NCI-H1105 (cell line): ENCODE measurements around the gene MAGEA12.
A peak's percentile ranks its signal among the peaks of the same experiment; 100 is the strongest.
"Not testable (repeated sequence)": the region's sequence is repeated elsewhere in the genome, so short reads cannot be mapped to it uniquely, and the experiment has no call there.

Source experiments
- DNase-seq: peaks from one replicate; lab custom pipeline; 2025; lab: John Stamatoyannopoulos, UW

The MAGEA12 gene

GRCh38 chrX:152733261-152733975 lies at the start of gene MAGEA12, which contains the start of gene CSAG1:
MAGEA12 (plus strand) TSS chrX:152733757; CDS start chrX:152736162, 2,405 bp downstream.
CSAG1 (minus strand) TSS chrX:152733721; CDS start chrX:152732460, 1,261 bp downstream.
- DNase-seq: peak; percentile 87

GRCh38 chrX:152697952-152698931 lies 35.3 kb upstream of the MAGEA12 start, which contains the start of gene MAGEA3:
MAGEA3 (plus strand) TSS chrX:152698794; CDS start chrX:152700833, 2,039 bp downstream.
- DNase-seq: not testable (repeated sequence)

- not testable (repeated sequence) for DNase-seq
Measured at GRCh38 chrX:152700390-152700789, 33.2 kb upstream of the MAGEA12 start.

- not testable (repeated sequence) for DNase-seq
Measured at GRCh38 chrX:152706500-152706899, 27.1 kb upstream of the MAGEA12 start.

GRCh38 chrX:152709173-152709572 lies 24.4 kb upstream of the MAGEA12 start, which contains the start of gene CSAG2:
CSAG2 (minus strand) TSS chrX:152709273; CDS start chrX:152709112, 161 bp downstream.
- DNase-seq: not testable (repeated sequence)

GRCh38 chrX:152713195-152713594 lies 20.4 kb upstream of the MAGEA12 start:
- not testable (repeated sequence) for DNase-seq

GRCh38 chrX:152713815-152714787 lies 19.5 kb upstream of the MAGEA12 start, which contains the start of gene MAGEA2B:
MAGEA2B (plus strand) TSS chrX:152714628; CDS start chrX:152717107, 2,479 bp downstream.
- not testable (repeated sequence) for DNase-seq

- no peak for DNase-seq
Measured at GRCh38 chrX:152725409-152725808, 8.1 kb upstream of the MAGEA12 start.

- DNase-seq: not testable (repeated sequence)
Measured at GRCh38 chrX:152734143-152734858, 744 bp downstream of the MAGEA12 start.

GRCh38 chrX:152735101-152735500 lies 1.5 kb downstream of the MAGEA12 start:
- no peak for DNase-seq

- no peak for DNase-seq
Measured at GRCh38 chrX:152735860-152736511, 2.4 kb downstream of the MAGEA12 start.

GRCh38 chrX:152736528-152736927 lies 3.0 kb downstream of the MAGEA12 start:
- DNase-seq: not testable (repeated sequence)

- DNase-seq: no peak
Measured at GRCh38 chrX:152738560-152738959, 5.0 kb downstream of the MAGEA12 start.

GRCh38 chrX:152753686-152754650 lies 20.4 kb downstream of the MAGEA12 start, which contains the start of gene MAGEA2:
MAGEA2 (minus strand) TSS chrX:152753842; CDS start chrX:152751363, 2,479 bp downstream.
- not testable (repeated sequence) for DNase-seq

GRCh38 chrX:152754871-152755270 lies 21.3 kb downstream of the MAGEA12 start:
- DNase-seq: not testable (repeated sequence)

- DNase-seq: not testable (repeated sequence)
Measured at GRCh38 chrX:152758918-152759317, 25.4 kb downstream of the MAGEA12 start, which contains the start of gene CSAG3. CSAG3 (plus strand) TSS chrX:152759218.

- DNase-seq: not testable (repeated sequence)
Measured at GRCh38 chrX:152759544-152759943, 26.0 kb downstream of the MAGEA12 start.

GRCh38 chrX:152761582-152761981 lies 28.0 kb downstream of the MAGEA12 start:
- not testable (repeated sequence) for DNase-seq
